ENCODE data around the gene HIC2. TPM values are rescaled to one million over a fixed set of nuclear protein-coding genes. Genes with fewer than 3 reads are reported as not detected.

The HIC2 gene
- total and polyA plus RNA-seq, 9 of the 15 experiments (the other 6 are each of a cell fraction or from before 2014, with no cell fraction given), result 1.7 to 117 (median 35.5) TPM

DNA sequence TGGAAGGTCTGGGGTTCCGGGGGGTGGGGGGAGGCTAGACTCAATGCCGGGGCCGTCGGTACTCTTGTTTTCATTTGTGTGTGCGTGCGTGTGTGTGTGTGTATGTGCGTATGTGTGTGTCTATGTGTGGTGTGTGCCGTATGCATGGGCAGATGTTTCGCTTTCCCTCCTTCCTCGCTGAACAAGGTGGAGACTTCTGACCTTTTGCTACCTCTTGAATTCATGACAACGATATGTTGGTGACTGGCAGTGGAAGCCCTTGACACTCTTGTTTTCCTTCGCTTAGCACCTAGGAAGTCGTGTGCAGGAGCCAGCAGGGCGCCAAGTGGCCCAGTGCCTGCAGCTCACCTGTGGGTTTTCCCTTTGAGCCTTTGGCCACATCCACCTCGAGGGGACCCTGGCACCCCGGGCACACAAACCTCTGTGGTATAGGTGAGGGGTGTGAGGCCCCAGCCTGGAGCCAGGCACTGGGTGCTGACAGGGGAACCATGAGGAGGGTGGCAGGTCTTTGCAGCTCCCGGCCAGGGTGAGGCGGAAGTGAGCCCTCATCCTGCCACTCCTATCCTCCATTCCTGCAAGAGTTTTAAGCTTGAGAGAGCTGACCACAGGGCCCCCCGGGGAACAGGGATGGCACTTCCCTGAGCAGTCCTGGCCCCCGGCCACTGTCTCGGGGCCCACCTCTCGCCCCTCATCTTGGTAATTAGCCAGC lies 30.7 kb downstream of the HIC2 start (continued):
- no peak for TF ChIP-seq RBM15 (IDR thresholded peaks at IDR 0.05; ENCODE audit: insufficient read depth, low read length)
- no peak for TF ChIP-seq ARHGAP35 (IDR thresholded peaks at IDR 0.05; ENCODE audit: partially characterized antibody)
- TF ChIP-seq TCFL5 (CRISPR knock-in tag; conservative IDR thresholded peaks at IDR 0.05), result no peak
- TF ChIP-seq ATF1 (CRISPR knock-in tag; IDR thresholded peaks at IDR 0.05), result no peak
- no peak; the same call in 1 of the 2 replicates for TF ChIP-seq ATF1 (tag; IDR thresholded peaks at IDR 0.05)
- no peak for TF ChIP-seq KDM4B (IDR thresholded peaks at IDR 0.05; ENCODE audit: borderline replicate concordance in 2 of 2, low read depth in 1 of 2)
- TF ChIP-seq, protein P1, sequence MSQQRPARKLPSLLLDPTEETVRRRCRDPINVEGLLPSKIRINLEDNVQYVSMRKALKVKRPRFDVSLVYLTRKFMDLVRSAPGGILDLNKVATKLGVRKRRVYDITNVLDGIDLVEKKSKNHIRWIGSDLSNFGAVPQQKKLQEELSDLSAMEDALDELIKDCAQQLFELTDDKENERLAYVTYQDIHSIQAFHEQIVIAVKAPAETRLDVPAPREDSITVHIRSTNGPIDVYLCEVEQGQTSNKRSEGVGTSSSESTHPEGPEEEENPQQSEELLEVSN (IDR thresholded peaks at IDR 0.05; ENCODE audit: borderline replicate concordance in 1 of 2, extremely low read depth in 1 of 2, insufficient read depth in 1 of 2, insufficient read length in 1 of 2, low read depth in 1 of 2, low read length in 1 of 2, poor library complexity in 1 of 2, severe bottlenecking in 1 of 2), result no peak
- TF ChIP-seq CEBPB (tag; IDR thresholded peaks at IDR 0.05), result no peak
- TF ChIP-seq CSDE1 (IDR thresholded peaks at IDR 0.05), result no peak
- TF ChIP-seq TSHZ1 (CRISPR knock-in tag; IDR thresholded peaks at IDR 0.05), result no peak
- no peak for TF ChIP-seq DACH1 (IDR thresholded peaks at IDR 0.05; ENCODE audit: partially characterized antibody)
- TF ChIP-seq SMAD2 (IDR thresholded peaks at IDR 0.05; ENCODE audit: low read depth, low read length), result no peak
- no peak for TF ChIP-seq SP2 (IDR thresholded peaks at IDR 0.05; ENCODE audit: extremely low read depth, low read depth, low read length, poor library complexity, severe bottlenecking)
- 0 out of 4 replicates have a peak, but pooled peaks of 1 of the 2 experiments have one; percentile 24 for TF ChIP-seq NONO (IDR thresholded peaks at IDR 0.05; ENCODE audit: low read depth in 2 of 2, low read length in 1 of 2)
- TF ChIP-seq RCOR1 (IDR thresholded peaks at IDR 0.05; ENCODE audit: borderline replicate concordance in 1 of 2, low read depth in 2 of 2, low read length in 2 of 2), result no peak
- no peak for TF ChIP-seq ZNF253 (CRISPR knock-in tag; conservative IDR thresholded peaks at IDR 0.05)
- TF ChIP-seq JUNB (CRISPR knock-in tag; conservative IDR thresholded peaks at IDR 0.05), result no peak
- no peak for TF ChIP-seq FOXM1 (IDR thresholded peaks at IDR 0.05; ENCODE audit: low read depth)
- TF ChIP-seq FOXM1 (CRISPR knock-in tag; IDR thresholded peaks at IDR 0.05; ENCODE audit: low read depth), result no peak
- peak; percentile 90; the same call in 1 of the 2 replicates for TF ChIP-seq OTX1 (CRISPR knock-in tag; IDR thresholded peaks at IDR 0.05)
- no peak for TF ChIP-seq CHD2 (IDR thresholded peaks at IDR 0.05; ENCODE audit: low read depth, low read length)
- TF ChIP-seq JUND (IDR thresholded peaks at IDR 0.05; ENCODE audit: borderline replicate concordance, low read depth, low read length), result no peak
- TF ChIP-seq JUND (tag; IDR thresholded peaks at IDR 0.05; ENCODE audit: borderline replicate concordance, low read depth, low read length), result no peak; the same call in 2 of the 3 replicates
- TF ChIP-seq TAL1 (IDR thresholded peaks at IDR 0.05), result no peak
- peak in 1 of 2 experiments; percentile 31; a peak in 1 of 4 replicates for TF ChIP-seq FOXA3 (CRISPR knock-in tag; conservative IDR thresholded peaks at IDR 0.05 in 1 of 2, IDR thresholded peaks at IDR 0.05 in 1 of 2)
- TF ChIP-seq ZNF140 (CRISPR knock-in tag; IDR thresholded peaks at IDR 0.05), result no peak

All from K562 (cell line).